ENCODE results near the gene GPC5. TPM values are rescaled to one million over a fixed set of nuclear protein-coding genes. Genes with fewer than 3 reads are reported as not detected.

GPC5 gene
- total and polyA plus RNA-seq, 2 of the 13 experiments (the other 11 are each of a cell fraction or from before 2014, with no cell fraction given) = 0.02 to 0.07 TPM

- Histone ChIP-seq H4K20me1 (ENCODE audit: insufficient read depth, low read length) (no peaks in the 10 kb centered on the region), H3K36me3 (replicated peaks in 1 of 2; ENCODE audit: control insufficient read depth in 1 of 2, insufficient read depth in 2 of 2, low read length in 2 of 2) (no peaks in the 10 kb centered on the region), H3K27ac (ENCODE audit: extremely low read length, insufficient read depth, low read length) (no peak overlapping the region), H3K4me3 (replicated peaks in 1 of 3; ENCODE audit: insufficient read depth in 1 of 3, low read depth in 2 of 3, low read length in 3 of 3) (no peak overlapping the region), H3K4me1 (ENCODE audit: insufficient read depth, low read length) (no peaks in the 10 kb centered on the region), H3K4me2 (ENCODE audit: low read depth, low read length) (no peak overlapping the region), H3K79me2 (ENCODE audit: insufficient read depth, low read length) (no peaks in the 10 kb centered on the region), H2AFZ (ENCODE audit: low read length) (no peak overlapping the region), H3K9ac (ENCODE audit: insufficient read depth, low read depth, low read length) (no peak overlapping the region), H3K9me3 (ENCODE audit: low read length) (no peaks in the 10 kb centered on the region), H3K27me3 (ENCODE audit: control insufficient read depth in 1 of 2, insufficient read depth in 2 of 2, low read length in 2 of 2) (no peaks in the 10 kb centered on the region)
- DNase-seq (ENCODE audit: low spot score) (no peak), ATAC-seq (no peak), FAIRE-seq (no peak)
- intact Hi-C loops (cut with micrococcal nuclease; ENCODE audit: unreplicated experiment) = no loop called here
- 0% methylated on average over 2 of the region's 2 CpGs for WGBS (ENCODE audit: low lambda C conversion rate)
- ChIA-PET CTCF (ENCODE audit: low intra/inter-chr PET ratio, low total read pairs) (no interaction called here), POLR2A (no interaction called here)
- TF ChIP-seq PLRG1 (conservative IDR thresholded peaks at IDR 0.05) = no peak
- TF ChIP-seq, protein P1, sequence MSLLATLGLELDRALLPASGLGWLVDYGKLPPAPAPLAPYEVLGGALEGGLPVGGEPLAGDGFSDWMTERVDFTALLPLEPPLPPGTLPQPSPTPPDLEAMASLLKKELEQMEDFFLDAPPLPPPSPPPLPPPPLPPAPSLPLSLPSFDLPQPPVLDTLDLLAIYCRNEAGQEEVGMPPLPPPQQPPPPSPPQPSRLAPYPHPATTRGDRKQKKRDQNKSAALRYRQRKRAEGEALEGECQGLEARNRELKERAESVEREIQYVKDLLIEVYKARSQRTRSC (CRISPR knock-in tag; IDR thresholded peaks at IDR 0.05; ENCODE audit: low read depth) = no peak
- no peak for TF ChIP-seq BCLAF1 (IDR thresholded peaks at IDR 0.05)
- TF ChIP-seq NCOA2 (CRISPR knock-in tag; IDR thresholded peaks at IDR 0.05) = no peak
- no peak for TF ChIP-seq ZNF33B (CRISPR knock-in tag; IDR thresholded peaks at IDR 0.05)
- TF ChIP-seq ZNF501 (CRISPR knock-in tag; IDR thresholded peaks at IDR 0.05) = no peak
- TF ChIP-seq BCL6 (CRISPR knock-in tag; IDR thresholded peaks at IDR 0.05) = no peak
- TF ChIP-seq HINFP (CRISPR knock-in tag; IDR thresholded peaks at IDR 0.05; ENCODE audit: low read depth) = no peak
- TF ChIP-seq ZNF720 (CRISPR knock-in tag; IDR thresholded peaks at IDR 0.05) = no peak
- no peak for TF ChIP-seq ZKSCAN8 (CRISPR knock-in tag; IDR thresholded peaks at IDR 0.05; ENCODE audit: borderline replicate concordance)
- TF ChIP-seq ZNF543 (CRISPR knock-in tag; IDR thresholded peaks at IDR 0.05) = no peak
- no peak for TF ChIP-seq FOXC1 (CRISPR knock-in tag; IDR thresholded peaks at IDR 0.05; ENCODE audit: borderline replicate concordance)
- no peak for TF ChIP-seq ZNF331 (CRISPR knock-in tag; IDR thresholded peaks at IDR 0.05)
- no peak for TF ChIP-seq IRX3 (CRISPR knock-in tag; IDR thresholded peaks at IDR 0.05; ENCODE audit: borderline replicate concordance, low read depth)
- TF ChIP-seq SATB2 (CRISPR knock-in tag; IDR thresholded peaks at IDR 0.05) = no peak
- no peak for TF ChIP-seq TBL1XR1 (IDR thresholded peaks at IDR 0.05; ENCODE audit: borderline replicate concordance, low read length, partially characterized antibody)
- TF ChIP-seq MEF2D (CRISPR knock-in tag; IDR thresholded peaks at IDR 0.05) = no peak
- BruUV-seq (replicated peaks) = no TSS peak
- in situ Hi-C loops (cut with HindIII; ENCODE audit: extremely low pct_ligation_motif_present, low pct_unique_long_range_greater_than_20kb) = no loop called here
Observed at GRCh38 chr13:91595677-91596076, 197.3 kb downstream of the GPC5 start.

Measured in HepG2 (cell line).